Coronary artery (tissue), 2 donors: ENCODE data around the gene TSHZ1.

Source experiments
- DNase-seq: peaks from one replicate; pipeline ENCODE4 v3.0.0-alpha.2; 2017; ENCODE audit warnings: low spot score
- H3K27ac ChIP-seq, 2 donors: fragments of 200-600 bp; sonication (generic); one replicate each; pipeline ENCODE4 v1.5.1; 2016 to 2019
- H3K4me3 ChIP-seq: fragments of 200-600 bp; sonication (generic); 2 replicates; pipeline ENCODE4 v1.5.1; 2016; ENCODE audit warnings: mild to moderate bottlenecking, moderate library complexity
- CTCF ChIP-seq: fragments of 200-600 bp; sonication (generic); IDR thresholded peaks from one replicate; pipeline ENCODE4 v1.5.1; 2019; ENCODE audit warnings: antibody characterized with exemption

TSHZ1 gene

DNA sequence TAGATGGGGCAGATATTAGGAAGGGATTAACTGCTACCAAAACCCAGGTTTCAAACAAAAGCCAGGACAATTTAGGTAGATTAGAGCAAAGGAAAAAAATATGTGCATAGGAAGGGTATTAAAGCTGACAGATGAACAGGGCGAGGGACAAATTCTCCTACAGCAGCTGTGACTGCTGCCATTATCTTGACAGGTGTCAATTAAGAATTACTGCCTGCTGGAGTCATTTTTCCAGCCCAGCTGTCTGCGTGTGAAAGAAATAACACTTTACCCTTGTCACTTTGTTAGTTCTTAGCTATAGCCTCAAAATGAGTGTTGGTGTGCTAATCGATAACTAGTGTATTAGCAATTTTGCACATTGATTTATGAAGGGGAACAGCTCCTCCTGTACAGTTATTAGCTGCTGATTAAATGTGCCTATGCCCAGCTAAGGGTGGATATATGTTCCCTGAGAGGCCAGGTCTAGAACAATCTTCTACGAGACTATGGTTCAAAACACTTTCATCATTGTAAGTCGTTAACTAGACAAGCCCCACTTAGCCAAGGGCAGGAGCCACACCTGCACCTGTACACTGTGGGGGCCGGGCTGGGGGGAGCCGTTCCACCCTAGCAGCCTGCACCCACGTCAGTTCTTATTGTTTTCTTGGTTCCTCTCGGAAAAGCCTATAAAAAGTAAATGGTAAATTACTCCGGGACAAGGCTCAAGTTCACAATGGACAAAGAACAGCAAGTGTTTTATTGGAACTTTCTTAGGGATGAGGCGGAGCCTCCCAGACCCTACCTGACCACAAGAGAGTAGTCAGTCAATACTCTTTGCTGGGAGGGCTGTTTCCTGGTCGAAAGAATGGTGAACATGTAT lies 7.7 kb downstream of the TSHZ1 start:
- H3K27ac ChIP-seq: no peak overlapping the region
- no peak for TF ChIP-seq CTCF
- no peak overlapping the region for H3K4me3 ChIP-seq
- DNase-seq: no peak

GRCh38 chr18:75219745-75220375 lies 9.3 kb downstream of the TSHZ1 start:
- no peak overlapping the region for H3K4me3 ChIP-seq
- H3K27ac ChIP-seq: no peak overlapping the region
- no peak for DNase-seq
- no peak for TF ChIP-seq CTCF

DNA sequence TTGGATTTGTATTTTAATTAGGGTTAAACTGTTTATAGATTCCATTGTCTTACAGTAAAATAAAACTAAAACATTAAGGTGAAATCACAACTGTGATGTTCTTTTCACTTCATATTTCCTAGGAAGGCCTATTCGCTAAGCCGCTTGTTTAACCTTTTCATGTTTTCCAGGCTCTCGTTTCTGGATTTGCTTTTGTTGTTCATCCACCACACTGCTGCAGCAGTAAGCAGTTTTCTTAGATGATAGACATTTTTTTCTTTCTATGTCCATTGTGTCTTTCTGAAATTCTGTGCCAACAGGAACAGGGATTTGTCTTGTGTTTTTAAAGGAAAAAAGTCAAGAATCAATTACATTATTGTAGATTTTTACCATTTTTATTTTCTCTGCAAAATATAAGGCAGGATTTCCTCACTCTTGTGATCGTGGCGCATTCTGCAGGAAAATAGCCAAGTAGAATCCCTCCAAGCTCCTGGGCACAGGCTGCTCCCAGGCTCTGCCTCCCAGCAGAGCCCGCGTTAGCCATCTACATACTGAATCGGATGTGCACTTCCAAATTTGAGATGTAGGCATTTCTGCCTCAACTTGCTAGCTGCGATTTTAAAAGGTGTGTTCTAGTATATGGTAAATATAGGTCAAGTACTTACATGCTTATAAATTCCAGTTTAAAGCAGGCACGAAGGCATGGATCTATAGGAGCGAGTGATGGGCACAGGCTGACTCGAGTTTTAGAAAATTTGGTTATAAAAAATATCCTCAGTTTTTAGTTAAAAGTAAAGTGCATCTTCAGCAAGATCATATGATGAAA lies 10.2 kb downstream of the TSHZ1 start:
- Histone ChIP-seq H3K27ac (no peak overlapping the region), H3K4me3 (no peak overlapping the region)
- no peak for DNase-seq
- TF ChIP-seq CTCF: no peak

GRCh38 chr18:75221397-75221796 lies 10.8 kb downstream of the TSHZ1 start:
- DNase-seq: no peak
- Histone ChIP-seq H3K27ac (no peak overlapping the region), H3K4me3 (no peak overlapping the region)
- no peak for TF ChIP-seq CTCF

DNA sequence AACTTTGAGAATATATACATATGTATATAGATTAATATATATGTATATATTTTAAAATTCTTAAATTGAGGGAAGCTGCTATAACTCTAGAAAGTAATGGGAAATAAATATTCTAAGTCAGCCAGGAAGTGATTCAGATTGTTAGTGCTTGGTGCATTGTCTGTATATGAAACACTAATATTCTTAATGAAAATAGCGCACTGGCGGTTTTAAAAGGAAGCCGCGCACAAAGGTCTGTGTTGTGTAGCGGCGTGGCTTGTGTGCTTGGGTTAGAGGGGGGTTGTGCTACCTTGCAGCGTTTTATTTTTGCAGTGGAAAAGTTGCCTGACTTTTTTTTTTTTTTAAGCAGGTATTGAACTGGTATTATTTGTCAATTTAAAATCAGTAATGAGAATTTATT lies 11.3 kb downstream of the TSHZ1 start:
- TF ChIP-seq CTCF: no peak
- Histone ChIP-seq H3K27ac (no peak overlapping the region), H3K4me3 (no peak overlapping the region)
- no peak for DNase-seq

DNA sequence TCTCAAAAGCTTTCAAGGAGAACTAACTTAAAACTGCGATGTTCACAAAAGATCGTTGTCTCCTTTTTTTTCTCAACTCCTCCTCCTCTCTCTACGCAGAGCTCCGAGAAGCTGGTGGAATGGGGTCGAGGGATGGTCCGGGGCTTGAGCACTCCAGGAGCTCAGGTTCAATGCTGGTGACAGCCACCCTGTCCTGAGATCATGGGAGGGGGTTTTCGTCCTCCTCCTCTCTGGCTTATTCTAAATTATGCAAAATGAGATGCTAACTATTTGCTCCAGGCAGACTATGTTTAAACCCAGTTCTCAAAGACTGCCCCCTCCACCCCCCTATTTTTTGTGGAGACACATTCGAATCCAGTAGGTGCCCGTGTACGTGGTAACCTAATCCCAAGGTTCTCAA lies 11.8 kb downstream of the TSHZ1 start:
- Histone ChIP-seq H3K27ac (no peak overlapping the region), H3K4me3 (no peak overlapping the region)
- no peak for TF ChIP-seq CTCF
- DNase-seq: no peak
